Activated CD4-positive, alpha-beta memory T cell treated with anti-CD3 and anti-CD28 coated beads for 36 hours (primary cell): ENCODE data around the gene DIRAS3. TPM values are rescaled to one million over a fixed set of nuclear protein-coding genes. Genes with fewer than 3 reads are reported as not detected.

Source experiments
- CTCF ChIA-PET: fragments of 350-600 bp; sonication (Branson Sonifier 250); formaldehyde crosslinking; loops from one replicate; lab custom pipeline; 2021; ENCODE audit warnings: antibody characterized with exemption, inconsistent platforms; lab: Charles Lee
- POLR2A ChIA-PET: fragments of 350-600 bp; sonication (Branson Sonifier 250); formaldehyde crosslinking; loops from one replicate; lab custom pipeline; 2021; ENCODE audit warnings: antibody characterized with exemption; lab: Charles Lee
- DNase-seq: peaks from one replicate; pipeline ENCODE4 v3.0.0-alpha.2; 2020
- H3K27ac Mint-ChIP-seq: one replicate; pipeline ENCODE4 v1.8.0; 2021; ENCODE audit warnings: mixed read lengths
- H3K27me3 Mint-ChIP-seq: one replicate; pipeline ENCODE4 v1.8.0; 2021; ENCODE audit warnings: mixed read lengths
- H3K36me3 Mint-ChIP-seq: one replicate; pipeline ENCODE4 v1.8.0; 2021; ENCODE audit warnings: mixed read lengths
- H3K4me1 Mint-ChIP-seq: one replicate; pipeline ENCODE4 v1.8.0; 2021; ENCODE audit warnings: low read depth, mixed read lengths
- H3K4me3 Mint-ChIP-seq: one replicate; pipeline ENCODE4 v1.8.0; 2021; ENCODE audit warnings: mild to moderate bottlenecking, mixed read lengths
- H3K9me3 Mint-ChIP-seq: one replicate; pipeline ENCODE4 v1.8.0; 2021; ENCODE audit warnings: mixed read lengths
- intact Hi-C: fragments of 100-400 bp; cut with micrococcal nuclease; formaldehyde crosslinking; loops from one replicate; pipeline ENCODE4 v1.15.1; 2023
- total RNA-seq, 2 experiments: library from RNA; stranded (reverse); gene quantifications; one replicate each; pipeline ENCODE4 v1.2.3, GENCODE V29; 2021

DIRAS3 gene
- total RNA-seq, 2 experiments from 2014 or later = not detected

- Mint-ChIP-seq H3K27ac (no peak overlapping the region), H3K27me3 (peaks cover 8% of the 10 kb centered on the region), H3K4me1 (no peaks in the 10 kb centered on the region), H3K4me3 (no peak overlapping the region), H3K9me3 (no peaks in the 10 kb centered on the region), H3K36me3 (no peaks in the 10 kb centered on the region)
- ChIA-PET POLR2A (no interaction called here), CTCF (no interaction called here)
- DNase-seq = no peak
- intact Hi-C loops = no loop called here
Measured at GRCh38 chr1:68047659-68048026, 2.8 kb downstream of the DIRAS3 start.

DNA sequence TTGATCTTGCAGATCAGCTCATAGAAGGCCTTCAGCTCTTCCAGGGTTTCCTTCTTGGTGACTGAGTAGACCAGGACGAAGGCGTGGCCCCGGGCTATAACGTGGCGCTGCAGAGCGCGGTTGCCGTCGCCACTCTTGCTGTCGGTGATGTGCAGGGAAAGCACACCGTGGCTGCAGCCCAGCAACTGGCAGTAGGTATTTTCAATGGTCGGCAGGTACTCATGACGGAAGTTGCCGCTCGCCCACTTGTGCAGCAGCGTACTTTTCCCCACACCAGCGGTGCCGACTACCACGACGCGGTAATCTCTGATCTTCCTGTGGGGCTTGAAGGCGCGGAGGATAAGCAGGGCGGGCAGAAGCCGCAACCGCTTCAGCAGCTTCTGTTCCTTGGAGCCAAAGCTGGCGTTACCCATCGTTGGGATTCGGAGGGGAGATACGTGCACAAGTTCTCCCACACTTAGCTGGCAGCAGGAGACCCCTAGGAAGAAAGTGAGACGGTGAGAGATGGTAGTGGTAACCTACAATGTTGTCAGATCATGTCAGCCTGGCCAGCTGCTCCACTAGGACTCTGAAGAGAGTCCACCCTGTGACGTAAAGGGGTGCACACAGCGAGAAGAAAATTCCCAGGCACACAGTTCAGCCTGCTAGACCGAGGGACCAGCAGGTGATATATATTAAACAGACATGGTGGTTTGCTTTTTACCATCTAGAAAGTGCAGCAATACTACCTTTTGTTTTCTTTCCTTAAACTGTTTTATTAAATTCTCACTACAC is 3.4 kb downstream of the DIRAS3 start:
- POLR2A ChIA-PET = no interaction called here

GRCh38 chr1:68046423-68046822 is 4.0 kb downstream of the DIRAS3 start:
- no peaks in the 10 kb centered on the region for H3K4me1 Mint-ChIP-seq
- no peaks in the 10 kb centered on the region for H3K36me3 Mint-ChIP-seq
- no peaks in the 10 kb centered on the region for H3K9me3 Mint-ChIP-seq
- DNase-seq = no peak
- no peak overlapping the region for H3K27ac Mint-ChIP-seq
- peaks cover 4% of the 10 kb centered on the region for H3K27me3 Mint-ChIP-seq
- intact Hi-C loops = no loop called here
- no peak overlapping the region for H3K4me3 Mint-ChIP-seq
- POLR2A ChIA-PET = no interaction called here
- CTCF ChIA-PET = no interaction called here

More for the DNA sequence above, 3.4 kb downstream of the DIRAS3 start:
- DNase-seq = no peak
- Mint-ChIP-seq H3K4me1 (no peaks in the 10 kb centered on the region), H3K4me3 (no peak overlapping the region), H3K36me3 (no peaks in the 10 kb centered on the region), H3K9me3 (no peaks in the 10 kb centered on the region), H3K27ac (no peak overlapping the region), H3K27me3 (peaks cover 8% of the 10 kb centered on the region)
- intact Hi-C loops = no loop called here
- CTCF ChIA-PET = no interaction called here

- ChIA-PET CTCF (no interaction called here), POLR2A (no interaction called here)
- Mint-ChIP-seq H3K4me1 (no peaks in the 10 kb centered on the region), H3K4me3 (no peak overlapping the region), H3K9me3 (no peaks in the 10 kb centered on the region), H3K27ac (no peak overlapping the region), H3K36me3 (no peaks in the 10 kb centered on the region), H3K27me3 (peaks cover 2% of the 10 kb centered on the region)
- intact Hi-C loops = no loop called here
- DNase-seq = no peak
Measured at GRCh38 chr1:68045511-68046180, 4.8 kb downstream of the DIRAS3 start.

- Mint-ChIP-seq H3K4me3 (no peak overlapping the region), H3K27ac (no peak overlapping the region), H3K27me3 (no peaks in the 10 kb centered on the region), H3K4me1 (no peaks in the 10 kb centered on the region), H3K36me3 (no peaks in the 10 kb centered on the region), H3K9me3 (no peaks in the 10 kb centered on the region)
- intact Hi-C loops = no loop called here
- no peak for DNase-seq
- CTCF ChIA-PET = no interaction called here
- POLR2A ChIA-PET = no interaction called here
Measured at GRCh38 chr1:68043443-68044090, 6.9 kb downstream of the DIRAS3 start.

DNA sequence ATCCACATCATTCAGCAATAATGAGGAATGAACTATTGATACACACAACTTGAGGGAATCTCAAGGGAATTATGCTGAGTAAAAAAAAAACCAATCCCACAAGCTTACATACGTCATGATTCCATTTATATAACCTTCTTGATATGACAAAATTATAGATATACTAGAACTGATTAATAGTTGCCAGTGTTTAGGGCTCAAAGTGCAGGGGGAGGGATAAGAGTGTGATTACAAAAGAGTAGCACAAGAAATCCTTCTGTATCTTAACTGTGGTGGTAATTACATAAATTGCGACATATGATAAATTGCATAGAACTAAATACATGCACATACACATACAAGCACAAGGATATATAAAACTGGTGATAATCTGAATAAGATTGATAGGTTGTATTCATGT is 13.5 kb downstream of the DIRAS3 start:
- H3K36me3 Mint-ChIP-seq = no peaks in the 10 kb centered on the region
- H3K27me3 Mint-ChIP-seq = no peaks in the 10 kb centered on the region
- no peak overlapping the region for H3K27ac Mint-ChIP-seq
- POLR2A ChIA-PET = no interaction called here
- H3K4me1 Mint-ChIP-seq = no peaks in the 10 kb centered on the region
- no peak overlapping the region for H3K4me3 Mint-ChIP-seq
- CTCF ChIA-PET = no interaction called here
- intact Hi-C loops = no loop called here
- H3K9me3 Mint-ChIP-seq = peaks cover 11% of the 10 kb centered on the region
- DNase-seq = no peak

DNA sequence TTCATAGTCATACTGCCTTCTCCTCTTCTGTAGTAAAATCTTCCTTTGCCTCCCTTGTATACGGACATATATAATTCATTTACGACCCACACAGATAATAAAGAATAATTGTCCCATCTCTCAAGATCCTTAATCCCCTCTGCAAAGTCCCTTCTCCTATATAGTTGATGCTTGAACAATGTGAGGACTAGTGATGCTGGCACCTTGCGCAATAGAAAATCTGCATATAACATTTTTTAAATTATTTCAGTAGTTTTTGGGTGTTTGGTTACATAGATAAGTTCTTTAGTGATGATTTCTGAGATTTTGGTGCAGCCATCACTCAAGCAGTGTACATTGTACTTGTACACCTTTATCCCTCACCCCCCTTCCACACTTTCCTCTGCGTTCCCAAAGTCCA is 21.0 kb downstream of the DIRAS3 start:
- POLR2A ChIA-PET = no interaction called here
- Mint-ChIP-seq H3K27me3 (no peaks in the 10 kb centered on the region), H3K36me3 (no peaks in the 10 kb centered on the region)

DNA sequence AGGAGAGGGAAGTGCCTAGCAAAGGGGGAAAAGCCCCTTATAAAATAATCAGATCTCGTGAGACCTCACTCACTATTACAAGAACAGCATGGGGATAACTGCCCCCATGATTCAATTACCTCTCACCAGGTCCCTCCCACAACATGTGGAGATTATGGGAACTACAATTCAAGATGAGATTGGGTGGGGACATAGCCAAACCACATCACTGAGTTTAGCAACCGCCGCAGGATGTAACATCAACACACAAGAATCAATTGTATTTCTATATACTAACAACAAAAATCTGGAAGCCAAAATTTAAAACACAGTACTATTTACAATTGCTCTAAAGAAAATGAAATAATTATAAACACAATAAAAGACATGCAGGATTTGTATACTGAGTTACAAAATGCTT is 21.9 kb downstream of the DIRAS3 start:
- H3K27me3 Mint-ChIP-seq = no peaks in the 10 kb centered on the region
- no peaks in the 10 kb centered on the region for H3K36me3 Mint-ChIP-seq
- ChIA-PET POLR2A (no interaction called here), CTCF (no interaction called here)
- DNase-seq = no peak
- H3K4me3 Mint-ChIP-seq = no peak overlapping the region
- H3K27ac Mint-ChIP-seq = no peak overlapping the region
- no peaks in the 10 kb centered on the region for H3K4me1 Mint-ChIP-seq
- H3K9me3 Mint-ChIP-seq = no peaks in the 10 kb centered on the region
- intact Hi-C loops = no loop called here

More for the DNA sequence above, 21.0 kb downstream of the DIRAS3 start:
- intact Hi-C loops = no loop called here
- no peak for DNase-seq
- Mint-ChIP-seq H3K4me3 (no peak overlapping the region), H3K9me3 (peaks cover 2% of the 10 kb centered on the region), H3K4me1 (no peaks in the 10 kb centered on the region), H3K27ac (no peak overlapping the region)
- CTCF ChIA-PET = no interaction called here

DNA sequence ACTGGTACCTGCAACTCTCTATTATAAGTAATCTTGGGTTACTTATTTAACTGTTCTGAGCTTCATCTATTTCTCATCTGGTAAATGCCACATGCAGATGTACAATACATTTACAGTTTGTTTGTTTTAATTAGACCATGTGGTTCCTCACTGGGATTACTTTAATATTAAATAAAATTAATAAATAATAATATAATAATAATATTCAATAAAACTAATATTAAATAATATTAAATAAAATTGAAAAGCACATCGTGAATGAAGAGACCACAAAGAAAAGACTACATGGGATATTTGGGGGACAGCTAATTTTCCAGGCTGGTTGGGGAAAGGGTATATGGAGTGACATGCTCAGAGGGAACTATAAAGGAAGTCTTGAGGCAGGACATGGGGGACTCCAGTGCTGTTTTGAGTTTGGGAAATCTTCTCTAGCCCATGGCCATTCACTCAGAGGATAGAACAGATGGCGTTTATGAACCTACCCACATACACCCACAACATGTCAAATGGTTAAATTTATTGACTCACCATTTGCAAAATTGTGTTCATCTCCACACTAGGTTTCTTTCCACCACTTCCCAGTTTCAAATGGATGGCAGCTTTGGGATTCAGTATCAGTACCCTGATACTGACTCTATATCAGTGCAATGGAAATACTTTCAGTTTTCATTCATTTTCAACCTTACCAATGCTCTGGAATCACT is 25.6 kb downstream of the DIRAS3 start:
- DNase-seq = no peak
- intact Hi-C loops = no loop called here
- POLR2A ChIA-PET = no interaction called here
- Mint-ChIP-seq H3K27ac (no peak overlapping the region), H3K27me3 (no peaks in the 10 kb centered on the region), H3K4me1 (no peaks in the 10 kb centered on the region), H3K9me3 (no peaks in the 10 kb centered on the region), H3K4me3 (no peak overlapping the region), H3K36me3 (no peaks in the 10 kb centered on the region)
- CTCF ChIA-PET = no interaction called here

DNA sequence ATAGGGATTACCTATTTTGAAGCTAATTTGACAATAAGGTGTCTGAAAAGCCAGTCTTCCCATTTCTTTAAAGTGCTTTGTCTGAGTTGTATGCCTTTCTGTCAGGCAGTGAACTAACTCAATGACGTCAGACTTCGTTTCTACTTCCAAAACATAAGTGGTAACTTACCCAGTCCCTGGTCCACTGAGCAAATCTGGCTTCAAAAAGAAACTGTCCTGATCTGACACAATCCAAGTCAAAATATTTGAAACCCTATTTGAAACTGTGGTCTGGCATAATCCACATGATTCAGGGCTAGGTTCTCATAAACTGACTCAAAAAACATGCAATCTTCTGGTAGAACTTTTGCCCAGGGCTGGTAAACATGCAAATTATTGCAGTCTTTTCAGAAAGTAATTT is 34.0 kb downstream of the DIRAS3 start:
- no peaks in the 10 kb centered on the region for H3K9me3 Mint-ChIP-seq
- POLR2A ChIA-PET = no interaction called here

DNA sequence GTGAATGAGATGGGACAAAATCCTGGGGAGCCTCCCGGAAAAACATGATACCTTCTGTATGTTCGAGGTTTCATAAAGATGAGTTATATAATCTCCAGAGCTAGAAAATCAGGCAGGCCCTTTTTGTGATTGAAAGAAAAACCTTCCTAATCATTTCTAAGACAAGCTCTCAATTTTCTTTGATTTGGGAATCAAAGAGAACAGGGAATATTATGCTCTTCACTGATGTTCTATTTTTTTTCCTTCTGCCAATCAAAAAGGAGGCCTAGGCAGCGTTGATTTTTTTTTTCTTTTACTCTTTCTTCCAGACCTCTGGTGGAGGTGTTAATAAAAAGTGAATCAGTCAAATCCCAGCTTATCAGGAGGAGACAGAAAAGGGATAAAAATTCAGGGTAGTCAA is 34.5 kb downstream of the DIRAS3 start:
- Mint-ChIP-seq H3K36me3 (no peaks in the 10 kb centered on the region), H3K4me3 (no peak overlapping the region), H3K27ac (no peak overlapping the region), H3K27me3 (no peaks in the 10 kb centered on the region), H3K4me1 (no peaks in the 10 kb centered on the region), H3K9me3 (no peaks in the 10 kb centered on the region)
- POLR2A ChIA-PET = no interaction called here
- intact Hi-C loops = no loop called here
- CTCF ChIA-PET = no interaction called here
- DNase-seq = no peak

More for the DNA sequence above, 34.0 kb downstream of the DIRAS3 start:
- DNase-seq = no peak
- Mint-ChIP-seq H3K27me3 (no peaks in the 10 kb centered on the region), H3K27ac (no peak overlapping the region), H3K4me3 (no peak overlapping the region), H3K4me1 (no peaks in the 10 kb centered on the region), H3K36me3 (no peaks in the 10 kb centered on the region)
- CTCF ChIA-PET = no interaction called here
- intact Hi-C loops = no loop called here

- intact Hi-C loops = no loop called here
- H3K27ac Mint-ChIP-seq = no peak overlapping the region
- H3K36me3 Mint-ChIP-seq = no peaks in the 10 kb centered on the region
- ChIA-PET CTCF (no interaction called here), POLR2A (no interaction called here)
- H3K4me3 Mint-ChIP-seq = no peak overlapping the region
- no peak for DNase-seq
- H3K9me3 Mint-ChIP-seq = no peaks in the 10 kb centered on the region
- no peaks in the 10 kb centered on the region for H3K4me1 Mint-ChIP-seq
- H3K27me3 Mint-ChIP-seq = peaks cover 2% of the 10 kb centered on the region
Measured at GRCh38 chr1:68015369-68015768, 35.1 kb downstream of the DIRAS3 start.
